NCI-H1436 treated with DMSO at 0.1 percent for 48 hours (cell line): ENCODE measurements around the gene FUS.
"Not testable (repeated sequence)": the region's sequence is repeated elsewhere in the genome, so short reads cannot be mapped to it uniquely, and the experiment has no call there.

Source experiments
- DNase-seq: peaks from one replicate; lab custom pipeline; 2025; lab: John Stamatoyannopoulos, UW

FUS gene

DNA sequence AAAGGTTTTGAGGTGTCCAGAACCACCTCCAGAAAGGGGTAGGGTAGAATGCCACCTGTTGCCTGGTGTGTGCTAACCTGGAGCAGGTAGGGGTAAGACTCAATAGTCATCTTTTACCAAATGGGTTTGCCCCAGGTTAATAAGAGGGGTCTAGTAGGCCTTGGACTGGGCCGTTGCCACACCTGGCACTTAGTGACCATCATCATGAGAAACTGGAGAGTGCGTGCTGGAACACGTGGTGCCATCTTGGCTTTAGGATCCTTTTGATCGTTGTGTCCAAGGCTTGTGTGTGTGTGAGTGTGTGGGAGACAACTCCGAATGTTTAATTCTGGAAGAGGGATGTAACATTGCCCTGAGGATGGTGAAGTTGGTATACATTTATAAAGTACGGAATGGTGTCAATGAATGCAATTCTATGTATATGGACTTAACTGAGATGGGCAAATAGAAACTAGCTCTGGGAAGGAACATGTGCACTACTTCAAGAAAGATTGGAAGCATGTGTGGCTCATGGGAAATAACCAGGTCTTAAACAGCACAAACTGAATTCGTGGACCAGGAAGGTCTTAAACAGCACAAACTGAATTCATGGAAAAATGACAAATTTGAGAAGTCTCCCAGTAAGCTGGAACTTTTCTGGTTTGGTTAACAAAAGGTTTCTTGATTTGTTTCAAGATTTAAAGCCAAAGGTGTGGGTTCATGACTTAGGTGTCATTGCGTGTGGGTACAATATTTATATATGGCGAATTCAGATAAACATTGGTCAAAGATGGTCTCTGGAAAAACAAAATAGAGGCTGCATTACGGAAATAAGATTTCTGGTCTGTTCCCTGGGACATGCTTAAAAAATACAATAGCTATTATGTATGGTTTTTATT lies 7.2 kb downstream of the FUS start:
- DNase-seq = no peak

DNA sequence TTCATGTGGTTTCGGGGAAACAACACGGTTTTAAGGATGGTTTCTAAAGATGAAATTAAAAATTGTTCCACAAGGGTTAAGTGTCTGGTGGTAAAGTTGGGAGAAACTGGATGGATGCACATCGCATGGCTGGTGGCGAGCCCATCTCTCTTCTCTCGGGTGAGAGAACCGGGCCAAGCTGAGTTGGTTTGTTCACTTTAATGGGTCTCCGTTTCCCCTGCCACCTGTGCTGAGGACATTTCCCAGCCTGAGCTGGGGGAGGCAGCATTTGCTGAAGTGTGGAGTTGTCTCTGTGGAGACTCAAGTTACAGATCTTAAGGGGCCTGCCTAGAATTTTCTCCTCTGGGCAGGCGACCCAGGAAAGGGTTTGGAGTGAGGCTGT lies 7.9 kb downstream of the FUS start:
- DNase-seq = no peak

DNA sequence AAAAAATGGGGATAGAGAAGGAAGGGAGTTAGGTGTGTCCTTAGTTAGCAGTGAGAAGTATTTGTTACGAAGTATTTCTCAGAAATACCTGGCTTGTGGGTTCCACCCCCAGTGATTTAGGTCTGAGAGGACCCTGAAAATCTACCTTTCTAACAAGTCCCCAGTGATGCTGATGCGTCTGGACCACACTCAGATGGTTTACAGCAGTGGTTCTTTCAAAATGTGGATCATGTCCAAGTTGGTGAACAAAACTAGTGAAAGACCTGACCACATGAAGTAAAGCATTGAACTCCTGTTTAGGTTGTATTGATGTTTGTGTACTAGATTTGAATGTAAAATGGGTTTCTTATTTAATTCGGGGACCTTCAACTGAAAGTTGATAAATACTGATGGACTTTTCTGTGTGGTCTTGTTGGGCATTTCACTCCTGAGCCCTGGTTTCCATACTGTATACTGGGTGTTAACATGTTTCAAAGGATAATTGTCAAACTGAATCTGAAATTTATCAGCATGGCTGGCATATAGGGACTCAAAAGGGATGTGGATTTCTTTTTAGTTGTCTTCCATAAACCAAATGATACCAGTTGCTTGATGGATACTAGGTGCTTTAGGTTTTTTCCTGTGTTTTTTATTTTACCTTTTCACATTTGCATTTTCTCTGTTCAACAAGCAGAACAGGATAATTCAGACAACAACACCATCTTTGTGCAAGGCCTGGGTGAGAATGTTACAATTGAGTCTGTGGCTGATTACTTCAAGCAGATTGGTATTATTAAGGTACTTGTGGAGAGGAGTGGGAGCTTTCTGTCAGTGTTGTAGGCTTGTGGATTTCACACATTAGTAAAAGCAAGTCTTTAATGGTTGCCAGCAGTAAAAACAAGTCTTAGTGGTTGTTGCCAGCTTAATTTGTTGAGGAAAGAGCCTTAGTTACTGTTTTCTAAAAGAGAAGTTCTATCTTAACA lies 8.8 kb downstream of the FUS start:
- no peak for DNase-seq

GRCh38 chr16:31189412-31189778 lies 9.5 kb downstream of the FUS start:
- DNase-seq = no peak

GRCh38 chr16:31190061-31190460 lies 10.1 kb downstream of the FUS start:
- DNase-seq = no peak

DNA sequence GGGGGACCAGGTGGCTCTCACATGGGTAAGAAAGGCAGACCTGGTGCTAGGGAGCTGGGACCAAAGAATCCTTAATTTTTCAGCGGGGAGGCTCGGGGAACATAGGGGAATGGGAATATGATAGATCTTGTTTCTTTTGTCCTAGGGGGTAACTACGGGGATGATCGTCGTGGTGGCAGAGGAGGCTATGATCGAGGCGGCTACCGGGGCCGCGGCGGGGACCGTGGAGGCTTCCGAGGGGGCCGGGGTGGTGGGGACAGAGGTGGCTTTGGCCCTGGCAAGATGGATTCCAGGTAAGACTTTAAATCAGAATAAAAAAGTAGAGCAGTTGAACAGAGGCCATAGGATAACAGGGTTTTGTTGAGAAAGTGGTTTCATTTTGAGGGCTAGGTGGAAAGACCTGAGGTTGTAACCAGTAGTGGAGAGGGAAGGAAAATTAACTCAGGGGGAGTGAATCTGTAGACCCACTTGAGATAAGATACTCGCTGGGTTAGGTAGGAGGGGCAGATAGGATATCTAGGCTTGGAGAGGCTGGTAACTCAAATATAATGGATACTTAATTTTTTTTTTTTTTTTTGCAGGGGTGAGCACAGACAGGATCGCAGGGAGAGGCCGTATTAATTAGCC lies 11.0 kb downstream of the FUS start:
- no peak for DNase-seq

- DNase-seq = no peak
These were observed 11.9 kb downstream of the FUS start for GRCh38 chr16:31191697-31192428.

- no peak for DNase-seq
These were observed 13.1 kb downstream of the FUS start for GRCh38 chr16:31192856-31193642.

GRCh38 chr16:31193874-31194273 lies 13.9 kb downstream of the FUS start:
- no peak for DNase-seq

- no peak for DNase-seq
These were observed 15.0 kb downstream of the FUS start for GRCh38 chr16:31194898-31195297.

DNA sequence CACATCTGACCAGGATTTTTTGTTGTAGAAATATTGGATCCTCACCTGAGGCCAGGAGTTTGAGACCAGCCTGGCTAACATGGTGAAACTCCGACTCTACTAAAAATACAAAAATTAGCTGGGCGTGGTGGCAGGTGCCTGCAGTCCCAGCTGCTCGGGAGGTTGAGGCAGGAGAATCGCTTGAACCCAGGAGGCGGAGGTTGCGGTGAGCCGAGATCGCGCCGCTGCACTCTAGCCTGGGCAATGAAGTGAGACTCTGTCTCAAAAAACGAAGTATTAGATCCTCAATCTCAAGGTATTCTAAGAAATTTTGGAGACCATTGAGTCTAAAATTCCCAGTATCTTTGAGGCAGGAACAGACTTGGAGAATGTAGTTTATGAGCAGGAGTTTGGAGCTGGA lies 15.9 kb downstream of the FUS start:
- not testable (repeated sequence) for DNase-seq

DNA sequence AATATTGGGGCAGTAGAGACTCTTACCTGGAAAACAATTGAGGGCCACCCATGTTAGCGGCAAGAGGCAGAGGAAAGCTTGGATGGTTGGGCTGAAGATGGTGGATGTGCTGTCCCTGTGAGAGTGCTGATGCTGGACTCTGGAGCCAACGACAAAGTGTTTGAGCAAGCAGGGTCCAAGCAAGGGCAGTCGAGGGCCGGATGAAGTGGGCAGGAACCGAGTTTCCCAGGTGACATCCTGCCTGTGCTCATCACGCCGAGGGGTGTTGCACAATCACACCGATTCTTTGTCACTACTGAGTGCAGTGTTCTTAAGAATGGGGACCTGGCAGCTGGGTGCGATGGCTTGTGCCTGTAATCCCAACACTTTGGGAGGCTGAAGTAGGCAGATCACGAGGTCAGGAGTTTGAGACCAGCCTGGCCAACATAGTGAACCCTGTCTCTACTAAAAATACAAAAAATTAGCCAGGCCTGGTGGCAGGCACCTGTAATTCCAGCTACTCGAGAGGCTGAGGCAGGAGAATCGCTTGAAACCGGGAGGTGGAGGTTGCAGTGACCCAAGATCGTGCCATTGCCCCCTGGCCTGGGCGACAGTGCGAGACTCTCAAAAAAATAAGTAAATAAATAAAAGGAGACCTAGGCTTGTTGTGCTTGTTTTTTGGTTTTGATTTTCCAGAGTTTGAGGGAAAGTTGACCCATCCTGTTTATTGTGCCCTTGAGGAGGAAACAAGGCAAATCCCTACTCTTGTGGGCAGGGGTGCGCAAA lies 16.6 kb downstream of the FUS start:
- no peak for DNase-seq

GRCh38 chr16:31198207-31198882 lies 18.4 kb downstream of the FUS start:
- DNase-seq = no peak

GRCh38 chr16:31199430-31200041 lies 19.6 kb downstream of the FUS start:
- DNase-seq = no peak

- DNase-seq = not testable (repeated sequence)
These were observed 20.2 kb downstream of the FUS start for GRCh38 chr16:31200111-31200510.

DNA sequence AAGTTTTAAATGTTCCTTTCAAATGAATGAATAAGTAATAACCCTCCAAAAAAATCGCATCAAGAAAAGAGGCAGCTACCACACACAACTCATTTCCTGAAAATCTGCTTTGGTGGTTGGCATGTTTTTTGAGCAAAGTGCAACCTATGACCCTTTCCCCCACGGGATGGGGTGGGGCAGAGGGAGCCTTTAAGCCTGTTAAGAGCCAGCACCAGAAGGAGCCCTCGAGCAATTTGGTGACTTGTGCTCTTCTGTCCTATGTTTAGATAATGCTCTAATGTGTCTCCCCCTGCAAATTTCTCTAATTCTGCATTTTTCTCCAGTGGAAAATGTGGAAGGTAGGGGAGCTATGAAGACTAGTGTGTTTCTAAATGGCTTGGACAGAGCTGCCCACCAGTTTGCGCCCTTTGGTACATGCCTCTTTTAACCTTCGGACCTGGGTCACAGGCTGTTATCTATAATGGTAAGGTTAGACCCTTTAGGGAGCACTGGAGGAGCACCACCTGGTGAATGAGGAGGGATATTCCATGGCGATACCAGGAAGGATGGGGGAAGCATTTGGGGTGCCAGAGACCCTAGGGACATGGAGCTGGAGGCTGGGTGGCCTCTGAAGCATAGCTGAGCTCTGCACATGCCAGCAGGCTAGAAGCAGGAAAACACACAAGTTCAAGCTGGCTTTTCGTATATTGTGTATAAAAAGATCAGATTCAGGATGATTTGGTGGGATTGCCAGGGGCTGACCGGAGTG lies 21.1 kb downstream of the FUS start:
- DNase-seq = no peak

GRCh38 chr16:31201582-31202413 lies 21.9 kb downstream of the FUS start:
- no peak for DNase-seq
